UCSD-AML1 (cell line): ENCODE data around the gene CD8B.

Experiments used
- DNase-seq: peaks from one replicate; lab custom pipeline; 2025; ENCODE audit not compliant: unreplicated experiment; lab: John Stamatoyannopoulos, UW

The CD8B gene

DNA sequence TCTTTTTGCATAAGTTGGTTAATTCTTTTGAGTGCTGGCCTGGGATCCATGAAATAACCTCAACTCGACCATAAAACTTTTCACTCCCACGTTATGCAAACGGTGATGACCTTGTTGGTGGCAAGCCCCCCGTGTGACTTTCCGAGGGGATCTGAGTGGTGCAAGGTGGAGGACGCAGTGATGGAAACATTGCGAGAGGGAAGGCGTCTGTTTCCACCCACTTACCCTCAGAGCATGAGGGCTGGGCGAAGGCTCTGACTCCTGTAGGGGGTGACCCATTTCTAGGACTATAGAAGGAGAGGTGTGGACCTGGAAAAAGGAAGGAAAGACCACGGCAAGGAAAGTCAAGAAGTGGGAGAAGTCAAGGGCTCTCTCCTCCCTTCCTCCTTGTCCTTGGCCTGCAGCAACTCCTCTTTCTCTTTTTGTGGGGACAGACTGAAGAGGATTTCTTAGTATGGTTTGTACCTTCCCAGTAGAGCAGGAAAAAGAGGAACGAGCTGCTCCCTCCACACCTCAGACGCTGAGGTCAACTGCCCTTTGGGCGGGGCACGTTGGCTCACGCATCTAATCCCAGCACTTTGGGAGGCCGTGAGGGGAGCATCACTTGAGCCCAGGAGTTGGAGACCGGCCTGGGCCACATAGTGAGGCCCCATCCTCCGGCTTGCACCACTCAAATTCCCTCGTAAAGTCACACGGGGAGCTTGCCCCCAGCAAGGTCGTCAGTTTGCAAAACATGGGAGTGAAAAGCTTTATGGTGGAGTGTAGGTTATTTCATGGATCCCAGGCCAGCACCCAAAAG lies 55.4 kb downstream of the CD8B start:
- DNase-seq = no peak

DNA sequence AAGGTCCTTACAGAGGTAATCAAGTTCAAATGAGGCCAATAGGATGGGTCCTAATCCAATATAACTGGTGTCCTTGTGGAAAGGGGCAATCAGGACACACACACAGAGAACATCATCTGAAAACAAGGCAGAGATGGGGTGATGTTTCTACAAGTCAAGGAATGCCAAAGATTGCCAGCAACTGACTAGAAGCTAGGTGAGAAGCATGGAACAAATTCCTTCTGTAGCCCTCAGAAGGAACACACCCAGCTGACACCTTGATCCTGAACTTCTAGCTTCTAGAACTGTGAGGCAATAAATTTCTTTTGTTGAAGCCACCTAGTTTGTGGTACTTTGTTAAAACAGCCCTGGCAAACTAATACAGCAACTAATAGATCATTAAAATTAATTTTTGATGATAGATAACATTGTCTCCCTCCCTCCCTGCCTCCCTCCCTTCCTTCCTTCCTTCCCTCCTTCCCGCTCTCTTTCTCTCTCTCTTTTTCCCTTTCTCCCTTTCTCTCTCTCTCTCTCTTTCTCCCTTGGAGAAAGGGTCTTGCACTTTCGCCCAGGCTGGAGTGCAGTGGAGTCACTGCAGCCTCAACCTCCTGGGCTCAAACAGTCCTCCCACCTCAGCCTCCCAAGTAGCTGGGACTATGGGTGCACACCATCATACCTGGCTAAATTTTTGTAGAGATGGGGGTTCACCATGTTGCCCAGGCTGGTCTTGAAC lies 60.7 kb downstream of the CD8B start:
- DNase-seq = no peak

DNA sequence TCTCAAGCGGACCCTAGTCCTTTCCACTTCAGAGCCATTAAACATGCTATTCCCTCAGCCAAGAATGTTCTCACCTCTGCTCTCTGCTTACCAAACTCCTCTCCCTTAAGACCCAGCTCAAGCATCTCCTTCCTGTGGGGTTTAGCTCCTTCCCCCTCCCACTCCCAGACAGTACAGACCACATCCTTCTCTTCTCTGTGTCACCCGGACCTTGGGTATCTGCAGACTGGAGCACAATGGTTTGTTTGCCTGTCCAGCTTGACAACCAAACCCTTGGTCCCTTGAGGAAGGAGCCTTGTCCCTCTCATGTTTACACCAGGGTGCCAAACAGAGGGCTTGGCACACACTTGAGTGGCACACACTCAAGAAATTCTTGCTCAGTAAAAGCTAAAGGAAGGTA lies 66.8 kb downstream of the CD8B start:
- no peak for DNase-seq

DNA sequence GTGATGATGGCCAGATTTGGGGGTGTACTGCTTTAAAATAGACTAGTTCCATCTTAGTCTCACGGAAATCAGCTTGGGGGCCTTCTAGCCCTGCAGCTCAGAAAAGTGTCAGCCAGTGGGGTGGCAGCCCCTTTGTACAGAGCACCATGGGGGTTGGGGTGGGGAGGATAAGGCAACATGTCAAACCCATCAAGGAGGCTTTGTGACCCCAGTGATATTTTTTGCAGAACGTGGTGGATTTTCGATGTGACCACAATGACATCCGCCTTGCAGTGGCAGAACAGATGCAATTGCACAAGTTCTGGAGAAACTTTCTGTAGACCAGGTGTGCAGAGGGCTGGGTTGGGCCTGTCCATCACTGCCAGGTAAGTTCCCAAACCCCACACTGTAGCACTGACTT lies 67.9 kb downstream of the CD8B start:
- no peak for DNase-seq

DNA sequence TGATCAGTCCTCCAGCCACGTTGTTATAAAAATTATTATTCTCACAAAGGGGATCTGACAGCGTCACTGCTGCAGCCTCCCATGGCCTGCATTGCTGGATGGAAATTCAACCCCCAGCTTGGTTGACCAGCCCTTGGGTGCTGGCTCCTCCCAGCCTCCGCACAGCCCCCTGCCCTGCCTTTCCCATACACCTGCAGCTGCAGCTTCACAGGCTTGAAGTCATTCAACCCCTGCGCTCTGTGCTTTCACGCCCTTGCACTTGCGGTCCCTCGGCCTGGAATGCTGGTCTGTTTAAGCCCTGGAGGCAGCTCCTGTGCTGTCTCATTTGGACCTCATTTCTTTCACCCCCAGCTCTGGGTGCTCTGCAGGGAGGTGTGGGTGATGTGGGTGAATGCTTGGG lies 70.1 kb downstream of the CD8B start:
- DNase-seq = no peak

DNA sequence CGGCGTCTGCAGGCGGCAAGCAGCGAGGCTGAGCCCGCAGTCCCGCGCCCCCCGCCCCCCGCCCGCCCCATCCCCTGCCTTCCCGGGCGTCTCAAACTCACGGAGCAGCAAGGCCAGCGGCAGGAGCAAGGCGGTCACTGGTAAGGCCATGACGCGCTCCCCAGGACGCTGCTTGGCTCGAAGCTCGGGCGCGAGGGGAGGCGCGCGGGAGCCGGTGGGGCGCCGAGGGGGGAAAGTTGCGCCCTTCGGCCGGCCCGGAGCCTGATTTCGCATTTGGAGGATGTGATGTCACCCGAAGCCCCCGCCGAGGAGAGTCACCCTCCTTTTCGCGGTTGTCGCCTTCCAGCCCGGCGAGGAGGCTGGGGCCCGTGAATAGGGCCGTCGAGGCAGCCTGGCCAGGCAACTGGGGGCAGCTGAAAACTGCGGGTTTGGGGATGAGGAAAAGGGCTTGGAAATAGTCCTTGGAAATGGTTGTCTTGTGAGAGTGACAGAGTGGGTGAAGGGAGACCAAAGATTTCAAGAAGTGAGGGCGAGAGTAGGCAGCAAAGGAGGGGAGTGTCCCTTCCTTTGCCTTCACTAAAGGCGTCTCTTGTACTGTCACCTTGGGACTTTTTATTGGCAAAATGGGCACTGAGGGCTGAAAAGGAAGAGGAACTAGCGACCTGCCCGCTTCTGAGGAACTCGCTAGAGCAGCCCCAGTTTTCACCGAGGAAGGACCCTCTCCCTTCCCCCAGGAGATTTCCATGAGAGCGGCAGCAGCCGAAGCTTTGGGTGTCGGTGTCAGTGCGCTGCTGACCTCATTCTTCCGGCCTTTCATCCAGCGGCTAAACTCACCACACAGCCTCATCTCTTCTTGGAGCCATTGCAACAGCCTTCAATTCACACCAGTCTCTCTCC lies 70.8 kb downstream of the CD8B start, which contains the start of gene CD8A:
Gene CD8A (minus strand): TSS at position 238 of the 897 bp plus-strand sequence. CDS start 88 bp downstream, at position 150.
- DNase-seq = peak; percentile 42

DNA sequence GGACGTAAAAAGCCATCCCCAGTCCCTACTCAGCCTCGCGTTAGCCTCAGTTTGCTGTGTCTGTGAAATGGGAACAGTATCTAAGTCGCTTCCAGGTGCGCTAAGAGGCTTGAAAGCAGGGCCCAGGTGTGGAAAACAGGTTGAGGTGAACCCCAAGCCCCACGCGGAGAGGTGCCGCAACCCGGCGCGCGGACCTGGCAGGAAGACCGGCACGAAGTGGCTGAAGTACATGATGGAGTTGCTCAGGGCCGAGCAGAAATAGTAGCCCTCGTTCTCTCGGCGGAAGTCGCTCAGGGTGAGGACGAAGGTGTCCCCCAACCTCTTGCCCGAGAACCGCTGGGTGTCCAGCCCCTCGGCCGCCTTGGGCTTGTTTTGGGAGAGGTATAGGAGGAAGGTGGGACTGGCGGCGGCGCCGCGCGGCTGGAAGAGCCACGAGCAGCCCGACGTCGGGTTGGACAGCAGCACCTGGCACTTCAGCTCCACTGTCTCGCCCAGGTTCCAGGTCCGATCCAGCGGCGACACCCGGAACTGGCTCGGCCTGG lies 71.5 kb downstream of the CD8B start:
- DNase-seq = no peak

DNA sequence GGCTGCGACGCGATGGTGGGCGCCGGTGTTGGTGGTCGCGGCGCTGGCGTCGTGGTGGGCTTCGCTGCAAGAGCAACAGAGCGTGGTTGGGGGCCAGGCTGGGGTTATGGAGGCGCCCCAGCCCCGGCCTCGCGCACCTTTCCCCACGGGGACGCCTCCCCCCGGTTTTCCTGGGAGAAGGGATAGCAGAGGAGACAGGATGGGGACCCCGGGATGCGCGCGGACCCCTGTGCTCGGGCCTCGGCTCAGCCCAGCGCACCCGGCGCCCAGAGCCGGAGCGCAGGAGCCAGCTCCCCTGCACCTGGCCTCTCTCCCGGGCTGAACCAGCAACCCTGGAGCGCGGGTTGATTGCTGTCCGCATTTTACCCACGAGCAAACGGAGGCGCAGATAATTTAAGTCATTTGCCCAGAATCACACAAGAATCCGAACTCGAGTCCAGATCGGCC lies 72.0 kb downstream of the CD8B start:
- no peak for DNase-seq

DNA sequence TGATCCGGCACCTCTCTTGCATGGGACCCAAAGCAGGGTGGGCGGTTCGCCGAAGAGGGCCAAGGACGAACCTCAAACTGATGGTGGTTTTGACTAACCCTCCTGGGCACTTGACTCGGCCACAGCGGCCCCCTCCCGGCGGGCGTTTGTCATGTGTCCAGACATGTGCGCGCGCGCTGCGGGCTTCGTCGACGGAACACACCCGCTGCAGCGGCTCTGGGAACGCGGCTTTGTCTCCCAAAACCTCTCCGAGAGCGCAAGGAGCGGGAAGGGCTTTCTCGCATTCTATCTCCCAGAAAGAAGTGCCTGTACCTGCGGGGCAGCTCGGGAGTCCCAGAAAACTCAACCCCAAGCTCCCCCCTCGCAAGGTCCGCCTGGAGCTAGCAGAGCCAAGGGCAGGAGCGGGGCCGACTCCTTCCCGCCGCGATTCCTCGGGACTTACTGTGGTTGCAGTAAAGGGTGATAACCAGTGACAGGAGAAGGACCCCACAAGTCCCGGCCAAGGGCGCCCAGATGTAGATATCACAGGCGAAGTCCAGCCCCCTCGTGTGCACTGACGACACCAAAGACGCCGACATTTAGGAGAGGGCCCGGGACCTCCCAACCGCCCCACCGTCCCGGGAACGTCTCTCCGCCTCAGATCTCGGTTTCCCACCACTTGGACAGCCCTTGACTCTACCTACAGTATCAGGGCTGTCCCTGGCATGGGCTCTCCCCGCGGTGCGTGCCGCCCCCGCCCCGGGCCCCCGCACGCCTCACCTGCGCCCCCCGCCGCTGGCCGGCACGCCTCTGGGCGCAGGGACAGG lies 72.6 kb downstream of the CD8B start:
- DNase-seq = no peak

DNA sequence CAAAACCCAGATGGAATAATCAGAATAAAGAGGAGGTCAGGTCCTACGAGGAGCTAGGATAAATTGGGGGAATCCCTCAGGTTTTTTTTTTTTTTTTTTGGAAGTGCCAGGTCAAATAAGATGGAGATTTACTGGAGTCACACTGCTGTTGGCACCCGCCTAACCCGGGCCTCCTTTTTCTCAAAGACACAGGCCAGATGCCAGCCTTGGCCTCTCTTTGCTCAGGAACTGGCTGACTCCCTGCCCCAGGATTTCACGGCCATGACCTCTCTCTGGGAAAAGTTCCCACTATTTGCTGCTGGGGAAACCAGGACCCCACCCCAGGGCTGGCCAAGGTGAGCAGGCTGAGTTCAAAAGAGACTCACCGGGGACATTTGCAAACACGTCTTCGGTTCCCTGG lies 73.5 kb downstream of the CD8B start:
- no peak for DNase-seq

DNA sequence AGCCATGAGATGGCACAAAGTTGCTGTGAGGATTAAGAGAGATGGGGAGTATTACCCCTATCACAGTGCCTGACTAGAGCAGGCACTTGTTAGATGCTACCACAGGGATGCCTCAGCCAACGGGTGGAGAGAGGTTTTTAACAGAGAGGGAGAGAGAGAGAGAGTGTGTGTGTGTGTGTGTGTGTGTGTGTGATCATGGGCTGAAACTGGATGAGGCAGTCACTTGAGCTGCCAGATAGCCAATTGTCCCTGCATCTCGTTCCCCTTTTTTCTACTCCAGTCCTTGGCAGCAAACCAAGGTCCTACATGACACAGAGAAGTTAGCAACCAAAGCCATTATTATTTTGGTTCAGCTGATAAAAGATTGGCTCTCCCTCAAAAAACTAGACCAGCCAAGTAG lies 74.0 kb downstream of the CD8B start:
- no peak for DNase-seq

DNA sequence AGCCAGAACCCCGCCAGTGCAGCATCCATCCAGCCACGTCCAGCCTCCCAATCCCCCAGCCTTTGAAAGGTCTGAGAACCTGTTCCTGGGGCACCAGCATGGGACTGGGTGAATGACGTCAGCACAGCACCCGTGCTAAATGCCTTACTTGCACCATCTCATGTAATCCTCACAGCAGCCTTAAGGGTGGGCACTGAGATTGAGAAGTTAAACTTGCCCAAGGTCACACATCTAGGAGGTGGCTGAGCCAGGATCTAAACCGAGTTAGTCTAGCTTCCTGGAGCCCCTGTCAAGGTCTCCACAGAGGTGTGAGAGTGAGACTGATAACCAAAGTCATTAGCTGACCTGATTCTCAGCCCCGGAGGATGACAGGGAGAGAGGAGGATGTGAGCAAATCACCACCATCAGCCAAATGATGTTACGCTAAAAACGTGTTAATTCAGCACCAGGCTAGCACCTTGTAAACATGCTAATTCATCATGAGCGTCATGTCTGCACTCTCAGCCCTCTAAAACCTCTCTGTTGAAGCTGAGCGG lies 75.6 kb downstream of the CD8B start:
- DNase-seq = no peak

DNA sequence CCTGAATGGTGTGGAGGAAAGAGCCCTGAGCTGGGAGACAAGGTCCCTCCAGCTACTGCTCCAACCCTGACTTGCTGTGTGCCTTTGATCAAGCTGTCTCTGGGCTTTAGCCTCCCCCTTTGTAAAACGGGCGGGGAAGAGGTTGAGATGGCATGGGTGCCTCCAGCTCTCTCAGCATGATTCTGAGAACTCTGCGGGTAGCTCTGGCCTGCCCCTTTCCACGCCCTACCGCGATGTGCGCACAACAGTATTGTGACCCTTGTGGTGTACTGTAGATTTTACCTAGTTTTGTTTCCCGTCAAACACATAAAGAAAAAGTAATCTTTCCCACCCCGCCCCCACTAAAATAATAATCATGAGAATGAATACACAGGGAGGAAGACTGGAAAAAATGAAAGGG lies 76.2 kb downstream of the CD8B start:
- no peak for DNase-seq

DNA sequence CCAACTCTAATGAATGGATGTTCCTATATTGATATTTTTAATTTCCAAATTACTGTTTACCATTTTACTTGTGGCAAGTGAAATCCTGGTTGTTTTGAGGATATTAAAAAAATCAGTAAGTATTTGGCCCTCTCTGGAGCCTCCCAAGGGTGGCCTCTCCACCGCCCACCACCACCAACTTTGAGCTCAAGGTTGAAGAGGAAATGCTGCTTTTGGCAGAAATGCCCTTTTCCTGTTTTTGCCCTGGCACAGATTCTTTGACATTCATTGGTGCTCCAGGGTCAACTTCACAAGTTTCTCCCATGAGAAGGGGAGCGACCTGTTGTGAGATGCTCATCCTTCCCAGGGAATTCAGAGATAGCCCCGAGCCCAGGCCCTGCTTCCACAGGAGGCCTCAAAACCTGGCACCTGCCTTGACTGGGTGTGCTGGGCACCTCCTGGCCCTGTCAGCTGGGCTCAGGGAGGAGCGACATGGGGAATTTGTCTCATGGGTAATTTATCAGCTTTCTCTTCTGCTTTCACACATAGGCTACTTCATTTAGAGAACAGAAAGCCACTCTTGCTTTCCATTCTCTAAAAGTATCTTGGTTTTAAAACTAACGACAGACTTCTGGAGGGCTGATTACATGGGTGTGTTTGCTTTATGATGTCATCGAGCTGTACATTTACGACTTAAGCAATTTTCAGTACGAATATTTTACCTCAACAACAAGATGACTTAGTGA lies 77.9 kb downstream of the CD8B start:
- no peak for DNase-seq

DNA sequence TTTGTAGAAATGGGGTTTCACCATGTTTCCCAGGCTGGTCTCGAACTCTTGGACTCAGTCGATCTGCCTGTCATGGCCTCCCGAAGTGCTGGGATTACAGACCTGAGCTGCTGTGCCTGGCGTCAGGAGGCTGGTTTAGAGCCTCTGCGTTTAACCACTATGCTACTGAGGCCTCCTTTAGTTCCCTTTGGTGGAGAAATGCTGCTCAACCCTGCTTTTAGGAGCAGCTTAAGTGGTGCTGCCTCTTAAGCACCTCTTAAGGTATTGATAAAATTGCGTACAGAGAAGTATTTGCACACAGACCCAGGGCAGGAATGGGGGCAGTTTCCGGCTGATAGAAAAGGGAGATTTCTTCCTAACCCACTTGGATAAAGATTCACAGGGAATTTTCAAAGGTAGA lies 78.9 kb downstream of the CD8B start:
- no peak for DNase-seq

DNA sequence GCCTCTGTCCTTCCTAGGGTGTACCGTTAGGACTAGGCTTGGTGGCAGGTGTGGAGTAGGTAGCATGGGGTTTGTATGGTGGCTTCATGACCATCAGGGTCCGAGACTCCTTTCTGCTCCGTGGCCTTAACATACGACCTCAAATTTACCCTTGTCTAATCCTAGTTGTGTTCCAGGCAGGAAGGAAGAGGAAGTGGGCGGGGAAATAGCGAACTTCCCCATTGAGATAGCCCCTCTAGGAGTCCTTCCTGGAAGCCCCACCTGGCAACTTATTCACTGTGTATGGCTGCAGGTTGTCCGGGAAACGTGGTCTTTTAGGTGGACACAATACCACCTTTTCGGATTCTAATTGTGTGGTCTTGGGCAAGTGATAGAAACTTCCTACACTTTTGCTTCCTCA lies 80.3 kb downstream of the CD8B start:
- no peak for DNase-seq

DNA sequence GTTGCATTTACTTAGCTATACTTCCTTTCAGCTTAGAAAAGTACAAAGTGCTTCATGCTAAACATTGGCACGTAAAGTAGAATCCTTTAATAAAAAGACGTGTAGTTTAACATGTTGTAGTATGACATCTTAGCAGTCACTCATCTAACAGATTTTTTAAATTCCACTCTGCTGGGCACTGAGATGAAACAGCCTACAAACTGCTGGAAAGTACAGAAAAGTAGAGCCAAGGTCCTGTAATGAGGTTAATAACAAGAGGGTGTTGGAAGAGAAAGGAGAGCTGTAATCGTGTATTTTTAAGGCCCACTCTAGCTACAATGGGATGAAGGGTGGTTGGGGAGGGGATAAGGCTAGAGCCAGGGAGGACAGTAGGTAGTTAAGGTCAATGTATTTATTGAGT lies 81.7 kb downstream of the CD8B start:
- no peak for DNase-seq

DNA sequence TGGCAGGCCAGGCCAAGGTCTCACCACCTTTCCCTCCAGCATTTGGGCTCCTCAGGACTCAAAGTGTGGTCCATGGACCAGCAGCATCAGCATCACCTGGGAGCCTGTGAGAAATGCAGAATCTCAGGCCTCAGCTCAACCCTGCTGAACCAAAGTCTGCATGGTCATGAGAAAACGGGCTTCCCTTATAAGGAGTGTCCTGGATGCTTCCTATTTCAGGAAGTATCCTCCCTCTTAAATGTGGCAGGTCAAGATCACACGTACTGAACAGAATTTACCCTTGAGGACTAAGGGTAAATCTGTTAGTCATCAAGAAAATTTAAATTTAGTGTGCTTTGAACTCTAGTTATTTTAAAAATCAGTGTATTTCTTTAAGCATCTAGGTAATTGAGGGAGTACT lies 82.7 kb downstream of the CD8B start:
- DNase-seq = no peak

DNA sequence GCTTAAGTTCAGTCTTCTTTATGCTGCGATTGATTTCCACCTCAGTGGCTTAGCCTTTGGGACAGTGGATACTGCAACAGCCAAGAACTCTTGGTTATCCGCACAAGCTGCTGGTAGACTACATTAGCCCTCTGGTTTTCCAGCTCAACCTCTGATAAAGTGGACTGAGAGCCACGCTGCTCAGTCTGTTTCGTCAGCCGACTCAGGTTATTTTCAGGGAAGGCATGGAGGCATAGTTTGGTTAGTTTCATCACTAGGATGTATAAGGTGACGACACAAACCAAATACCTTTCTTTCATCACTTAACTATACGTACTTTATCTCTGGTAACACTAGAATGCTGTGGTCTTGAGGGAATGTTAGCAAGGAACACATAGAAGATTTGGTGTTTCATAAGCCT lies 85.2 kb downstream of the CD8B start:
- no peak for DNase-seq
